ELR (cell line): ENCODE data around the gene RPLP1.

Source experiments
- DNase-seq: peaks from one replicate; pipeline ENCODE4 v3.0.0-alpha.2; 2015; ENCODE audit warnings: low read depth

The RPLP1 gene

DNA sequence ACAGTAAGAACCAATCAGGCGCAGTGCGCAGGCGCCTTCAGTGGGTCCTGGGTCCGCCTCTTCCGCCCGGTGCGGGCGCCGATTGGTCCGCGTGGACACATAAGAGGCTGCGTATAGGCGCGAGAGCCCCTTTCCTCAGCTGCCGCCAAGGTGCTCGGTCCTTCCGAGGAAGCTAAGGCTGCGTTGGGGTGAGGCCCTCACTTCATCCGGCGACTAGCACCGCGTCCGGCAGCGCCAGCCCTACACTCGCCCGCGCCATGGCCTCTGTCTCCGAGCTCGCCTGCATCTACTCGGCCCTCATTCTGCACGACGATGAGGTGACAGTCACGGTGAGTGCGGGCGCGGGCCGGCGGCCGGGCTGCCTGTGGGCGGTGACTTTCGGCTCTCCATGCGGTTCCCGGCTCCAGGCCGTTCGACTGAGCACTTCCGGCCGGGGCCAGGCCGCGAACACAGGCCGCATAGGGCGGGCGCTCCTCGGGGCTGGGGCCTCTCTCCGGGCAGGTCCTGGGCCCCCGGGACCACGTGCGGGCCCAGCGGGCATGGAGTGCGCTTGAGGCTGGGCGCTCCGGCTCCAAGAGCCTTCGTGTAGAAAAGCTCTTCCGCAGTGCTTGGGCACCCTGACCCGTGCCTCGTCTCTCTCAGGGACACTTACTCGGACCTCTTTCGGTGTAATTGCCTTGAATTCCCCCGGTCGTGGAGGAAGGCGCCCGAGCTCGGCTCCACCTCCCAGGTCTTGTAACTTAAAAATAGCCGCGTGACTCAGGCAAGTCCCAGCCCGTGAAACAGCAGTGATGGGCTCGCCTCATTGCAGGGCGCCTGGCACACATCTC lies at the start of gene RPLP1:
Gene RPLP1, plus strand, starts transcription at position 127 of the 830 bp plus-strand sequence. Its CDS starts 131 bp downstream, at position 258.
- DNase-seq = peak; percentile 95

DNA sequence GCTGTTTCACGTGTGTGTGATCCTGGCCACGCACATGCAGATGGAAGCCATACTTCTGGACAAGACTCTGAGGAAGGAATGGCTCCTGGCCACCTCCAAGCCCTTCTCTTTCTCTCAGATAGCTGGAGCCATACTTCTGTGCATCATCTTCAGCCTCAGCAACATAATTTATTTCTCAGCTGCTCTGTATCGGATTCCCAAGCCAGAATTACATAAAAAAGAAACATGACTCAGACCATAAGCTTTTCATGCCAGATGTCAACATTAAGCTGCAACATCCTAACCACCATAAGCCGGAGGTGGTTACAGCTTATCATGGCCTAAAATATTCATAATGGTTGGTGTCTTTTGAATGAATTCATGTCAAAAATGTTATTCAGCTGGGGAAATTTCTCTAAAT lies 49.0 kb upstream of the RPLP1 start:
- peak; percentile 93 for DNase-seq

DNA sequence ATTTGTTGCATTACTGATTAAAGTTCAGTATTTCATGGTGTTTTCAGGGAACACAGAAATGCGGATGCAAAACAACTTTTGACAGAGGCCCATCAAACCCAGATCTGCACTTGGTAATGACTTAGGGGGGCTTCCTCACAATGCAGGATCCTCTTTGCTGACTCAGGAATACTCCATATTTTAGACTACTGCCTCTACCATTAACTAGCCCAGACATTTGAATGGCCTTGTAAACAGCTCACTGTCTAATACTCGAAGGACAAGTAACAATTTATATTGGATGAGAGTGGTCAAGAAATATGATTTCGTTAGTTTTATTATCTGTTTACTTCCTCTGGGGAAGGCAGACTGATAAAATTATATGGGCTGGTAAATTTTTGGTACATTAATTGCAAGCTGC lies 47.5 kb upstream of the RPLP1 start:
- no peak for DNase-seq

DNA sequence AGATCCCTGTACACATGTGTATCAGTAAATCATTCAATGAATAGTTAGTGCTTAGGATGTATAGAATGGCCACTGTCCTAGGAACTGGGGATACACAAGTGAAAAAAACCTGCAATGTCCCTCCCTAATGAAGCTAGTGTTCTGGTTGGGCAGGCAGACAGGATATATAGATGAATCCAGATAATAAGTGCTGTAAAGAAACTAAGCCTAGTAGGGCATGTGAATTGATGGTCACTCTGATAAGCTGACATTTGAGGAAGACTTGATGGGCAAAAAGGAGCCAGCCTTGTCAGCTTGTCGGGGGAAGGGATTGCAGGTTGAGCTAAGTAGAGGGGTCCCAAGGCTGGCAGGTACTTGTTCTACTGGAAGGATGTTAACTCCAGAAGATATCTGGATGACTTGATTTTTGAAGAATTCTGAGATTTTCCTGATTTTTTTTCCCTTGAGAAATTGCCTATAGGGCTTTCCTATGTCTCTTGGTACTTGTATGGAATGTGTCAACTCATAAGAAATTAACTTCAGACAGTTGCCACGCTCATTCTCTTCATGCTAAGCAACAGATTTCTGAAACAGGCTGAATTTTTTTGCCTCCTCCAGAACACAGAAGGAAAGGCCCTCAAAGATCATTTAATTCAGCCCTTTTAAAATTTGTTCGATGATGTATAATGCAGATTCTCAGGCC lies 44.8 kb upstream of the RPLP1 start:
- no peak for DNase-seq

DNA sequence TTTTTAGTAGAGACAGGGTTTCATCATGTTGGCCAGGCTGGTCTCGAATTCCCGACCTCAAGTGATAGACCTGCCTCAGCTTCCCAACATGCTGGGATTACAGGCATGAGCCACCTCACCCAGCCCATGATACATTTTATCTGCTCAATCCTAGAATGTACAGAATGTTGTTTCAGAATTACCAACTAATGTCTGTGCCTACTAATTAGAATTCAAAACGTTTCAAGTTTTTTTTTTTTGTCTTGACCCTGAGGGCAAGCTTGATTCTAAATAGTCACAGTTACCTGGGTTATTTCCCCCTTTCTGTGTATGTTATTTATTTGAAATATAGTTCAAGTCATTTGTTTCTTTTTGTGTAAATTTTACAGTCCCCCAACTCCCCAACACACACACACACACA lies 43.8 kb upstream of the RPLP1 start:
- no peak for DNase-seq

DNA sequence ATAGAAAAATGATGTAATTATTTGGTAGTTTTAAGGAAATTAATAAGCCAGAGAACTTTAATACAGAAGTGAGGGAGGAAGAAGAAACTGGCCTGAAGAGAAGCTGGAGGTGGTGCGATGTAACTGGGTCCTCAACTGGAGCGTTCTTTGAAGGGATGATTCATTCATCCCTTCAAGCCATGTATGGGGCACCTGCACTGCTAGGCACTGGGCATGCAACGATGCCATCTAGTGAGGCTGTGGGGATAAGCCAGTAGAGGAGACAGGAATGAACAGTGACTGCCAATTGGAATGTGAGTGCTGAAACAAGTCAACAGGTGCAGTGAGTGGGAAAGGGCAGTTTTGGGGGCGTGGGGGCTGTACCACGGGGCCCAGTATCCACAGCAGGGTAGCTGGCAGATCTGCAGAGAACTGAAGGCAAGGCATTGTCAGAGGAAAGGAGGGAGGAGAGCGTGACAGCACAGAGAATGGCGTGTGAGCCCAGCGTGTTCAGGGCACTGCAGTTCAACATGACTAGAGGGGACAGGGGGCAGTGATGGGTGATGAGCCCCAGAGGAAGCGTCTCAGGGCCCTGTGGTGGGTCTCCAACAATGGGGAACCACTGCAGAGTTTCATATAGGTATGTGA lies 42.3 kb upstream of the RPLP1 start:
- peak; percentile 72 for DNase-seq

DNA sequence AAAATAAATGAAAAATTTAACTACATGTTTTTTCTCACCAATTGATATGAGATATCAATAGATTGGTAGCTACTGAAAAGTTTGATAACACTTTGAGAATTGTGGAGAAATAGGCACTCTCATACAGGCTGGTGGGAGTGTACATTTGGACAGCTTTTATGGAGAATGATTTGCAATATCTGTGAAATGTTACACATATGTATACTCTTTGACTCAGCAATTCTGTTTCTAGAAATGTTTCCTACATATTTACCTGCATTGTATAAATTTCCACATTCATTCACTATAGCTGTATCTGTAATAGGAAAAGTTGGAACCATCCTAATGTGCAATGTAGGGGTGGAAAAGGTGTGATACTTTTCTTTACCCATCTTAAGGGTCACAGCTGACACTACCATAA lies 40.3 kb upstream of the RPLP1 start:
- DNase-seq = no peak

DNA sequence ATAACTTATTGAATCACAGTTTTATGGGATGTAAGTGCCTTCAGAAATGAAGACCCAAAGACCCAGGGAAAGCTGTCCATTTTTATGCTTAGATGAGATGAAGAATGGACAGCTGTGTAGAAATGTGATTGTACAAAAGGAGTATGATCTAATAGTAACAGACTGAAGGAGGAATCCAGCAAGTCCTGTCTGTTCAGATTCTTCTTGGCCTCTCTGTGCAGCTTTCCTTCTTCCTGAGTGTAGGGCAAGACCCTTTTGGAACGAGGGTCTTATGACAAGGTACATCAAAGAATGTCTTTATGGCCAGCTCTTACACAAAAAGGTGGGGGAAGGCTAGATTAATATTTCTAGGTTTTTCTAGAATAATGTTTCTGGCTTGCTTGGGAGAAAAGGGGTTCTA lies 39.9 kb upstream of the RPLP1 start:
- no peak for DNase-seq

DNA sequence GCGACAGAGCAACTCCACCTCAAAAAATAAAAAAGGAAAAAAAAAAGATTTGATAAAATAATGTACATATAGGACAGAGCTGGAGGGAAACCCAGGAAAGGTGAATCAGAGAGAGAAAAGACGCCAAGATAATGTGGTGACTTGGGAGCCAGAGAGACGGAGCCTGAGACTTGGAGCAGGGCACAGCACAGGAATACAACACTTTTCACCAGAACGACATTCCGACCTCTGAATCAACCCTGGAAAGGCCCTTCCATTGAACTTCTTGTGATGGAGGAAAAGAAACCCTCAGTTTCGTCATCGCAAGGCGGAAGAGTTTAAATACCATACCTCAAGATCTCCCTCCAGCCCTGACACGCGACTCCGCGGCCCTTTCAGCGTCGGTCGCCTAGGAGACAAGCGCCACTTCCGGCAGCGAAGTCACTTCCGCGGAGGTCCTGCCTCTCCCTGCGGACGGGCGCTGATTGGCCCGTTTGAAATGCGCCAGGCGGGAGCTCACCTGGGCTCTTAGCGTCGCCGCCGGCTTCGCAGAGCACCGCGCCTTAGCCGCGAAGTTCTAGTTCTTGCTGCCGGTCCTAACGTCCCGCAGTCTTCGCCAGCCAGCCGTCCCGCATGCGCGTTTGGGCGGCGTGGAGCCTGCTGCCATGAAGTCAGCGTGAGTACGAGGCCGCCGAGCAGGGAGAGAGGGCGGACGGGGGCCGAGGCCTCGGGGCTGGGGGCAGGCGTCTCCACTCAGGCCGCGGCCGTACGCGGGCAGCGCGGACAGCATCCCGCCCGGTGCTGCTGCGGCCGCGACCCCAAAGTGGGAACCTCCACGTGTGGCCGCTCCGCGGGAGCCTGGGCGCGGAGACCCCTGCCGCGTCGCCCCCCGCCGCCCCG lies 38.6 kb upstream of the RPLP1 start, which contains the start of gene KIF23:
Gene KIF23, plus strand, starts transcription at position 528 of the 879 bp plus-strand sequence. Its CDS starts 117 bp downstream, at position 645.
- DNase-seq = peak; percentile 95

DNA sequence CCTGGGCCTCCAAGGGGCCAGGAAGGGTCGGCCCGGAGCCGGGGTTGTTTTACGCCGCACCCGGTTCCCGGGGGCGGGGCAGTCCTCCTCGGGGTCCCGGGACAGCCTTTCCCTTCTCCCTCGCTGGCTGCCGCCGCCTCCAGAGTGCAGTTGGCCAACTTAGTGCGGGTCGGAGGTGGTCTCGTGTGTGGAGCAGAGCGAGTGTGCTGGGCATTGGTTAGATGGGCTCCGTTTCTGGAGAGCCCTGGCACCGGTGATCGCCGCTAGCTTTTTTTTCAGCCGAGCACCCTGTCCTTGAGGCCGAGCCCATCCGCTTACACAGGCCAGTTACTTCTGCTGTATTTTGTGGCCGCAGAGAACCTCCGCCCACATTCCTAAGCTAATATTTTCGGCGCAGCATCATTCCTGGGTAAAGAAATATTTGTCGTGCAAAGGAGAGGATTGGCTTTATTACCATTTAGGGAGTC lies 37.9 kb upstream of the RPLP1 start:
- DNase-seq = peak; percentile 90

DNA sequence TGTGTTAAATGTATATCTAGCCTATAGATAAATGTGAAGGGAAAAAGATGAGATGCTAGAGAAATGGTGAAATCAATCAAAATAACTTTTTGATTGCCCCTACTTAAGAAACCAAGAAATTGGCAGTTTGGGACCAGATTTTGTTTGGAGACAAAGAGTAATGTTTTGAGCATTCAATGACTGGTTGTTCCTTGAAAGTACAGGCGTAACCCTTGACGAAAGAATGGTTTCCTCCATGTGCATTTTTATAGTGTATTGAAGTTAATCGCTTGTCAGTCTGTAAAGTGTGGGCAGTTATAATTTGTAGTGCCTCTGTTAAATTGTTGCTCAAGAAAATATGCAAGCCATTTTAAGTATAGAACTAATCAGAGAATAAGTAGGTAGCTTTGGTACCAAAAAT lies 37.2 kb upstream of the RPLP1 start:
- DNase-seq = no peak

DNA sequence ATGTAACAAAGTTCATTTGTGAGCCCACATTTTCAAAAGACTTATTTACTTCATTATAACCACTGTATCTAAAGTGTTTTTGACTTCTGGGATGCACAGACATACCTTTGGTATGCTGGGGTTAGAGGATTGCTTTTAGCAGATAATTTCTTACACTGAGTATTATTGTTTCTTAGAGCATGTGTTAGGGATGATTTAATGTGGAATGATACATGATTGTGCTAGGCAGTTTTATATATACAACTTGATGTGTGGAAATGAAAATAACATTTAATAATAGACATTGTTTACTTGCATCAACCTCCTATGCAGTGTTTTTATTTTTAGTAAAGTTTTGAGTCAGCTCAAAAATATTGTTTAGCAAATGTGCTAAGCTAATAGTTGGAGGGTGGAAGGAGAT lies 35.0 kb upstream of the RPLP1 start:
- no peak for DNase-seq

DNA sequence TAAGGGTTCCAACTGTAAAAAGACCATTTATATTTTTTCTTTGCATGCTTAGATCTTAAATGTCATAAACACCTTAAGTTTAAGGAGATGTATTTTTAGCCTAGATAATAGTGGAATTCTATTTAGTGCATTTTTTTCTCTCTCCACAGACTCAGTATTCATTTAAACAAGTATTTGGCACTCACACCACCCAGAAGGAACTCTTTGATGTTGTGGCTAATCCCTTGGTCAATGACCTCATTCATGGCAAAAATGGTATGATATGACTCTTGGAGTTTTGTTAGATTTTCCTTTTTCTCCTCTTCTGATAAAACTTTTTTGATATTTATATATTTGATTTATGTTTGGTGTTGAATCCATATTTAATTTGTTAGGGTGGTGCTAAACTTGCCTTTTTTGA lies 31.1 kb upstream of the RPLP1 start:
- peak; percentile 20 for DNase-seq

DNA sequence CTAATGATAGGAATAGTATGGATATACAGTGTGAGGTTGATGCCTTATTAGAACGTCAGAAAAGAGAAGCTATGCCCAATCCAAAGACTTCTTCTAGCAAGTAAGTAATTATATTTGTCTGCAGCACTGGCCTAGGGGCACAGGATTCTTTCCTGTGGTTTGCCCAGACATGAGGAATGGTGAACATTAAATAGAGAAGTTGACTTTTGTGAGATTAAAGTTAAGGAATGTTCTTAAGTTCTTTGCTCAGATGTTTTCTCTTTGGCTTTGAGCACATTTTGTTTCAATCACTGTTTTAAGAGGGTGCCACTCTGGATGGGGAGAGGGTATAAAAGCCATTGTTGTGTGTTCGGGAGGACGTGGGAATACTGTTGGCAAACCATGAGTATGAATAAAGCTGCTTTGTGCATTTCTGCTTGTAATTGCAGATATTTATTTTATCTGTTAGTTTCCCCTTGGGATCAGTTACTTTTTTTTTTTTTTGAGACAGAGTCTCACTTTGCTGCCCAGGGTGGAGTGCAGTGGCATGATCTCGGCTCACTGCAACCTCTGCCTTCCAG lies 30.2 kb upstream of the RPLP1 start:
- no peak for DNase-seq

DNA sequence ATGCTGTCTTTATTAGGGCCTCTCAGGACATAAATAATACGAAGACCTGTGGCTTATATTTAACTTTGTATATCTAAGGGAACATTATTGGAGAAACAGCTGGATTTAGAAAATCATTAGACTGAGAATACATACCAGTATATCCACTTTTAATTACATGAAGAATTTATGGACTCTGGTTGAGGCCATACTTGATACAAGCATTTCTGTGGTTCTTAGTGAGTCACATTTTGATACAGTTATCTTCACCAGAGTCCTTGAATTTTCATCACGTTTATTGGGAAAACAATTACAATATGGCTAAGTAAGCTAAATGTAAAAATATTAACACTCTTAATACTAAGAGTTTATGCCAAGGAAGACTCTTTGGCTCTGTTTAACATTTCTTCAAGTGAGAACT lies 28.6 kb upstream of the RPLP1 start:
- DNase-seq = no peak

DNA sequence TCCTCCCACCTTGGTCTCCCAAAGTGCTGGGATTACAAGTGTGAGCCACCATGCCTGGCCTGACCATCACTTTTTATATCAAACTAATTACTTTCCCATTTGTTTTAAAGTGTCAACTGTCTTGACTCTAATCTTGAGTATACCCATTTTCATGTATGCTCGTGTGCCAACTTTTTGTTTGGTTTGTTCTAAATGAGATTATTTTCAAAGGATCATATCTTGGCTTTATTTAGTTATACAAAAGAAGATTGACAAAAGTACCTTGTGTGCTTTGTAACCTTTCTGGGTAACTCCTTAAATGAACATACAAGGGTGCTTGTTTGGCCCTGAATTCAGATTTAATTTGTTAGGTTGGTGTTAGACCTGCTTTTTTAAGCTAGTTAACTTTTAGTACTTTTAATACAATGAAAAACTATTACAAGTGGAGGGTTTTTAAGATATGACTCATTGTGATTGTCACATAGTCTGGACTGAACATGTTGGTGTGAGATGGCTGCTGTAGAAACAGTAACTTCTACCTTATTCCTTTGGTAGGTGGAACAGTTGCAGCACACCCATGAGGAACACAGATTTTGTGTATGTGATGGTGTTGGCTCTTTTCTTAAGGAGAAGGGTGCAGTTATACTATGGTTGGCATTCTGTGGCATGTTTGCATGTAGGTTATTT lies 27.7 kb upstream of the RPLP1 start:
- no peak for DNase-seq

DNA sequence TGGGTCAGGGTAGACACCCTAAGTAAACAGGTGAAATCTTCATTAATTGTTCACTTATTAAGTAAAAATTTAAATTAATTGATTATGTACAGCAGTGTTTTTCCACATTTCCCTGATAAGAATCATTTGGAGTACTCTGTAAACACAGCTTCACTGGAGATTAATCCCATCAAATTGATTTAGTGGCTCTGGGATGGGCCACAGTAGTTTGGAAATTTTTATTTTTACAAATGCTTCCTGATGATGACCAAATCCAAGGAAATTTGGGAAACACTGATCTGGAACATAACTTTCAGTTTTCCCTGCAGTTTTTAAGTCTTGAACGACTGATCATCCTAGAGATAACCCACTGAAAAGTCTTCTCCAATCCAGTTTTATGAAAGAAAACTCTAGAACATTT lies 18.8 kb upstream of the RPLP1 start:
- no peak for DNase-seq

DNA sequence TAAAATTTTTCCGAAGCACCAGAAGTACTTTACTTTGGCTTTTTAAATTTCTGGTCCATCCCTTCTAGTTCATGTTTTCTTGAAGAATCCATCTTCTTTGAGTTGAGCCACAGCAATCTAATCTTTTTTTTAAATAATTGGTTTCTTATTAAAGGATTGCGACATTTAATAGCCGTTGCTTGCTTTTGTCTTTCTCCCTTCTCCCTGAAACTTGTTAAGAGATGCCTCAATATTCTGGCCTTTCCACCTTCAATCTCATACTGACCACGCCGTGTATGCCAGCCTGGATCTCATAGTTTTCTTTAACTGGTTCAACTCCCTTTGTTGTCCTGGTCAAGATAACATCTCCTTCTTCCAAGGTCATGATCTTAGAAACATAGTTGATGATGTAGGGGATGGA lies 18.4 kb upstream of the RPLP1 start:
- peak; percentile 20 for DNase-seq

DNA sequence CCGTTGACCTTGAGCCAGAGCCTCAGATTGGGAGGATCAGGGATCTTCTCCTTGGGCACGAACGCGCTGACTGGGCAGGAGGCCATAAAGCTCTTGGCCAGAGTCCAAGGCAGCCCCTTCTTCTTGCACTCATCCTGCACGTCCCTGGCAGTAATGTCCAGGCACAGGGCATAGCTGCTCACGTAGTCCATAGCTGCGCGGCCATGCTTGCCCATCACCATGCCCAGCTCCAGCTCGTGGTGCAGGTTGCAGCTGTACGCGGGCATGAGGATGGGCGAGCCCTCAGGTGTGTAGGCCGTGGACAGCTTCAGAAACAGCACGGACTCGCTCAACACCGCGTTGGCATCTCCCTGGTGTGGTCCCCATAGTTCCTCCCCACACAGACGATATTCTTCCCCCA lies 17.9 kb upstream of the RPLP1 start:
- no peak for DNase-seq

DNA sequence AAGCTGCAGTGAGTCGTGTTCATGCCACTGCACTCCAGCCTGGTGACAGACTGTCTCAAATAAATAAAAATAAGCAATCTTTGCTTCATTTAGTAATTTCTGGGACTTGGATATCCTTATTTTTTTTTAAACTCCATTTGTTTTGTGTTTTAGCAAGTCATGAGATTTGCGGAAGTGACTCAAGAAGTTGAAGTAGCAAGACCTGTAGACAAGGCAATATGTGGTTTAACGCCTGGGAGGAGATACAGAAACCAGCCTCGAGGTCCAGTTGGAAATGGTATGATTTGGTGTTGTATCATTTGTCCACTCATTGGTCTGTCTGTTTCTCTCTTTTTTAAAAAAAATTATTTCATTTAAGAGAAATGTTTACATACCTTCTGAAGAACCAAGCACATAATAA lies 16.6 kb upstream of the RPLP1 start:
- no peak for DNase-seq

DNA sequence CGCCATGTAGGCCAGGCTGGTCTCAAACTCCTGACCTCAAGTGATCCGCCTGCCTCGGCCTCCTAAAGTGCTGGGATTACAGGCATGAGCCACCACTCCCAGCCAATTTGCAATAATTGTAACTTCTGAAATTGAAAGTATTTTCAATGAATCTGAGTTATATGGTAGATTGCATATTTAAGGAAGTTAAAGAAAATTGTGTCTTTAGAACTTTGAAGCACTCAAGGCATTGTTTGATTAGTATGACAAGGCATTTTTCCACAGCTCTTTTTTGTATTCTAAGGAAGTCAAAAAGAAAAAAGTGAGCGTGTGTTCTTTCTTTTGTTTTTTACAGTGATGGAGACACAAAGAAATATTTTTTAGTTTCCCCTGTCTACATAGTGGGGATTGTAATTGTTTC lies 15.7 kb upstream of the RPLP1 start:
- DNase-seq = no peak
